ENCODE measurements around the gene MIS18BP1. TPM values are rescaled to one million over a fixed set of nuclear protein-coding genes. Genes with fewer than 3 reads are reported as not detected.

MIS18BP1 gene
- total and polyA plus RNA-seq, 10 of the 15 experiments (the other 5 are each of a cell fraction or from before 2014, with no cell fraction given) = 16.9 to 88.9 (median 57.0) TPM

- DNase-seq (ENCODE audit: low read depth, low spot score) (no peak), ATAC-seq (no peak), FAIRE-seq (no peak)
- Histone ChIP-seq H2AFZ (ENCODE audit: control insufficient read depth, low read depth, low read length) (no peak overlapping the region), H3K4me2 (ENCODE audit: control insufficient read depth, insufficient read depth) (no peak overlapping the region), H3K27ac (ENCODE audit: control insufficient read depth, insufficient read depth) (no peak overlapping the region), H3K79me2 (ENCODE audit: control insufficient read depth, insufficient read depth, low read length) (no peaks in the 10 kb centered on the region), H3K4me1 (ENCODE audit: control insufficient read depth, insufficient read depth, low read length) (no peaks in the 10 kb centered on the region), H3K4me3 (no peak overlapping the region), H3K27me3 (replicated peaks in 1 of 2; ENCODE audit: control insufficient read depth in 2 of 2, insufficient read depth in 2 of 2, low read length in 1 of 2) (no peaks in the 10 kb centered on the region), H4K20me1 (ENCODE audit: control insufficient read depth, insufficient read depth) (no peaks in the 10 kb centered on the region), H3K9ac (ENCODE audit: control insufficient read depth, insufficient read depth, low read length) (no peak overlapping the region), H3K9me3 (replicated peaks; ENCODE audit: control insufficient read depth, insufficient read depth, low read length) (no peaks in the 10 kb centered on the region), H3K36me3 (ENCODE audit: control insufficient read depth in 2 of 2, insufficient read depth in 2 of 2, low read length in 1 of 2) (peaks cover 0 to 2% of the 10 kb centered on the region in 2 experiments; a peak in 2 of 4 replicates)
- RAD21 ChIA-PET (ENCODE audit: unreplicated experiment) = interaction anchor here (1.7 kb wide), 1 partner anchor 285 kb away, joined by 3 read pairs; no protein-coding TSS in a partner anchor
- TF ChIP-seq RB1 (IDR thresholded peaks at IDR 0.05; ENCODE audit: borderline replicate concordance) (no peak), LARP7 (IDR thresholded peaks at IDR 0.05) (no peak), E4F1 (IDR thresholded peaks at IDR 0.05; ENCODE audit: borderline replicate concordance, partially characterized antibody) (no peak), GABPA (IDR thresholded peaks at IDR 0.05; ENCODE audit: low read depth) (no peak)
- 90% methylated on average over 1 of the region's 1 CpG for WGBS (ENCODE audit: insufficient coverage, insufficient replicate concordance, low lambda C conversion rate, missing lambda C conversion rate)
- intact Hi-C loops (cut with micrococcal nuclease; ENCODE audit: unreplicated experiment) = no loop called here
- POLR2A ChIA-PET = no interaction called here
- no TSS peak for BruUV-seq (replicated peaks)
- CTCF ChIA-PET = interaction anchor here (1.1 kb wide), 3 partner anchors 54 to 241 kb away, joined by 3 to 4 read pairs (median 3); partner anchors contain the start of gene MIS18BP1
- SMC1A ChIA-PET (ENCODE audit: uncharacterized antibody, unreplicated experiment) = interaction anchor here (0.8 to 1.8 kb wide), 7 partner anchors 12 to 285 kb away, joined by 3 to 7 read pairs (median 3); no protein-coding TSS in a partner anchor
- in situ Hi-C loops (cut with MboI) = no loop called here
Measured at GRCh38 chr14:45199230-45199629, 53.8 kb downstream of the MIS18BP1 start.

- Histone ChIP-seq H3K27ac (ENCODE audit: control insufficient read depth, insufficient read depth) (no peak overlapping the region), H3K9ac (ENCODE audit: control insufficient read depth, insufficient read depth, low read length) (no peak overlapping the region), H3K36me3 (ENCODE audit: control insufficient read depth in 2 of 2, insufficient read depth in 2 of 2, low read length in 1 of 2) (peaks cover 0 to 2% of the 10 kb centered on the region in 2 experiments; a peak in 2 of 4 replicates), H4K20me1 (ENCODE audit: control insufficient read depth, insufficient read depth) (no peaks in the 10 kb centered on the region), H3K9me3 (replicated peaks; ENCODE audit: control insufficient read depth, insufficient read depth, low read length) (no peaks in the 10 kb centered on the region), H3K4me2 (ENCODE audit: control insufficient read depth, insufficient read depth) (no peak overlapping the region), H3K4me1 (ENCODE audit: control insufficient read depth, insufficient read depth, low read length) (no peaks in the 10 kb centered on the region), H2AFZ (ENCODE audit: control insufficient read depth, low read depth, low read length) (no peak overlapping the region), H3K27me3 (replicated peaks in 1 of 2; ENCODE audit: control insufficient read depth in 2 of 2, insufficient read depth in 2 of 2, low read length in 1 of 2) (no peaks in the 10 kb centered on the region), H3K79me2 (ENCODE audit: control insufficient read depth, insufficient read depth, low read length) (no peaks in the 10 kb centered on the region), H3K4me3 (no peak overlapping the region)
- in situ Hi-C loops (cut with MboI) = no loop called here
- CTCF ChIA-PET = interaction anchor here (1.1 kb wide), 3 partner anchors 55 to 240 kb away, joined by 3 to 4 read pairs (median 3); partner anchors contain the start of gene MIS18BP1
- no peak for ATAC-seq
- intact Hi-C loops (cut with micrococcal nuclease; ENCODE audit: unreplicated experiment) = no loop called here
- no peak for FAIRE-seq
- RAD21 ChIA-PET (ENCODE audit: unreplicated experiment) = interaction anchor here (1.7 kb wide), 1 partner anchor 285 kb away, joined by 3 read pairs; no protein-coding TSS in a partner anchor
- TF ChIP-seq, protein P1, sequence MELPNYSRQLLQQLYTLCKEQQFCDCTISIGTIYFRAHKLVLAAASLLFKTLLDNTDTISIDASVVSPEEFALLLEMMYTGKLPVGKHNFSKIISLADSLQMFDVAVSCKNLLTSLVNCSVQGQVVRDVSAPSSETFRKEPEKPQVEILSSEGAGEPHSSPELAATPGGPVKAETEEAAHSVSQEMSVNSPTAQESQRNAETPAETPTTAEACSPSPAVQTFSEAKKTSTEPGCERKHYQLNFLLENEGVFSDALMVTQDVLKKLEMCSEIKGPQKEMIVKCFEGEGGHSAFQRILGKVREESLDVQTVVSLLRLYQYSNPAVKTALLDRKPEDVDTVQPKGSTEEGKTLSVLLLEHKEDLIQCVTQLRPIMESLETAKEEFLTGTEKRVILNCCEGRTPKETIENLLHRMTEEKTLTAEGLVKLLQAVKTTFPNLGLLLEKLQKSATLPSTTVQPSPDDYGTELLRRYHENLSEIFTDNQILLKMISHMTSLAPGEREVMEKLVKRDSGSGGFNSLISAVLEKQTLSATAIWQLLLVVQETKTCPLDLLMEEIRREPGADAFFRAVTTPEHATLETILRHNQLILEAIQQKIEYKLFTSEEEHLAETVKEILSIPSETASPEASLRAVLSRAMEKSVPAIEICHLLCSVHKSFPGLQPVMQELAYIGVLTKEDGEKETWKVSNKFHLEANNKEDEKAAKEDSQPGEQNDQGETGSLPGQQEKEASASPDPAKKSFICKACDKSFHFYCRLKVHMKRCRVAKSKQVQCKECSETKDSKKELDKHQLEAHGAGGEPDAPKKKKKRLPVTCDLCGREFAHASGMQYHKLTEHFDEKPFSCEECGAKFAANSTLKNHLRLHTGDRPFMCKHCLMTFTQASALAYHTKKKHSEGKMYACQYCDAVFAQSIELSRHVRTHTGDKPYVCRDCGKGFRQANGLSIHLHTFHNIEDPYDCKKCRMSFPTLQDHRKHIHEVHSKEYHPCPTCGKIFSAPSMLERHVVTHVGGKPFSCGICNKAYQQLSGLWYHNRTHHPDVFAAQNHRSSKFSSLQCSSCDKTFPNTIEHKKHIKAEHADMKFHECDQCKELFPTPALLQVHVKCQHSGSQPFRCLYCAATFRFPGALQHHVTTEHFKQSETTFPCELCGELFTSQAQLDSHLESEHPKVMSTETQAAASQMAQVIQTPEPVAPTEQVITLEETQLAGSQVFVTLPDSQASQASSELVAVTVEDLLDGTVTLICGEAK (IDR thresholded peaks at IDR 0.05; ENCODE audit: borderline replicate concordance) = no peak
- WGBS (ENCODE audit: insufficient coverage, insufficient replicate concordance, low lambda C conversion rate, missing lambda C conversion rate) = 94% methylated on average over 3 of the region's 3 CpGs
- no peak for DNase-seq (ENCODE audit: low read depth, low spot score)
- BruUV-seq (replicated peaks) = no TSS peak
- POLR2A ChIA-PET = no interaction called here
- SMC1A ChIA-PET (ENCODE audit: uncharacterized antibody, unreplicated experiment) = interaction anchor here (0.8 to 1.8 kb wide), 5 partner anchors 13 to 284 kb away, joined by 3 to 7 read pairs (median 4); no protein-coding TSS in a partner anchor
Measured at GRCh38 chr14:45198551-45198950, 54.5 kb downstream of the MIS18BP1 start.
